Measurements from ENCODE around the gene SWAP70. TPM values are rescaled to one million over a fixed set of nuclear protein-coding genes. Genes with fewer than 3 reads are reported as not detected.

The SWAP70 gene
- total RNA-seq, 2 donors from 2014 or later, result 7.9 to 9.8 TPM

Other genes with a start within 250 kb of the SWAP70 start
- 10 to 100 TPM; 32.1 to 37.1 TPM for gene ZNF143, start 203.1 kb upstream of the SWAP70 start, total RNA-seq
- gene WEE1, start 90.4 kb upstream of the SWAP70 start, total RNA-seq, result 10 to 100 TPM; 28.0 to 63.8 TPM